Measurements from ENCODE around the gene FURIN. TPM values are rescaled to one million over a fixed set of nuclear protein-coding genes. Genes with fewer than 3 reads are reported as not detected.

Gene FURIN
- total RNA-seq, 1 donor from 2014 or later: 39.8 TPM

Other genes starting within 250 kb of the FURIN start
- gene BLM, start 151.2 kb upstream of the FURIN start, total RNA-seq: 3.0 and 5.1 TPM in 2 replicates
- 52.5 and 55.7 TPM in 2 replicates for gene FES, start 15.9 kb downstream of the FURIN start, total RNA-seq
- gene MAN2A2, start 34.7 kb downstream of the FURIN start, total RNA-seq: 13.6 and 24.4 TPM in 2 replicates
- gene HDDC3, start 64.0 kb downstream of the FURIN start, total RNA-seq: 9.5 and 10.2 TPM in 2 replicates
- 96.8 and 112 TPM in 2 replicates for gene UNC45A, start 66.7 kb downstream of the FURIN start, total RNA-seq
- 5.1 and 6.5 TPM in 2 replicates for gene RCCD1, start 86.3 kb downstream of the FURIN start, total RNA-seq
- 40.8 and 108 TPM in 2 replicates for gene PRC1, start 125.9 kb downstream of the FURIN start, total RNA-seq
- gene VPS33B, start 154.0 kb downstream of the FURIN start, total RNA-seq: 7.8 and 11.3 TPM in 2 replicates
- 0.64 and 2.0 TPM in 2 replicates for gene SV2B, start 231.7 kb downstream of the FURIN start, total RNA-seq

Measured in dermis microvascular lymphatic vessel endothelial cell (primary cell).